Neural cell (in vitro differentiated cells): Measurements from ENCODE around the gene PAFAH2. TPM values are rescaled to one million over a fixed set of nuclear protein-coding genes. Genes with fewer than 3 reads are reported as not detected.
A peak's percentile ranks its signal among the peaks of the same experiment; 100 is the strongest.

ENCODE experiments used
- H2AFZ ChIP-seq: fragments of 200-600, 300-800 bp; sonication (generic), shearing (Covaris generic); 2 replicates; pipeline ENCODE4 v1.6.0; 2014; ENCODE audit warnings: low read depth, mild to moderate bottlenecking, antibody characterized with exemption, low read length, moderate library complexity
- H3F3A ChIP-seq: fragments of 200-600 bp; shearing (Covaris generic); 2 replicates; pipeline ENCODE4 v1.6.1; 2016; ENCODE audit warnings: mild to moderate bottlenecking, moderate library complexity, mixed read lengths, antibody characterized with exemption, low read length; ENCODE audit not compliant: insufficient read depth, poor library complexity, severe bottlenecking
- H3K27ac ChIP-seq: fragments of 200-600, 300-800 bp; sonication (generic), shearing (Covaris generic); 2 replicates; pipeline ENCODE4 v1.5.1; 2014; ENCODE audit warnings: mild to moderate bottlenecking, low read length, moderate library complexity
- H3K27me3 ChIP-seq: fragments of 300-800, 200-600 bp; sonication (generic), shearing (Covaris generic); 2 replicates; pipeline ENCODE4 v1.6.0; 2014; ENCODE audit warnings: mild to moderate bottlenecking, low read depth, low read length, moderate library complexity; ENCODE audit not compliant: insufficient read depth
- H3K36me3 ChIP-seq: fragments of 300-800, 200-600 bp; sonication (generic), shearing (Covaris generic); 2 replicates; pipeline ENCODE4 v1.5.1; 2014; ENCODE audit warnings: mild to moderate bottlenecking, antibody characterized with exemption, low read length, moderate library complexity; ENCODE audit not compliant: insufficient read depth
- H3K4me2 ChIP-seq: fragments of 300-800, 200-600 bp; sonication (generic), shearing (Covaris generic); 2 replicates; pipeline ENCODE4 v1.6.0; 2014; ENCODE audit warnings: mild to moderate bottlenecking, low read length
- H3K4me3 ChIP-seq: fragments of 300-800, 200-600 bp; sonication (generic), shearing (Covaris generic); 2 replicates; pipeline ENCODE4 v1.5.1; 2014; ENCODE audit warnings: mild to moderate bottlenecking, low read length, moderate library complexity
- H3K79me2 ChIP-seq: fragments of 200-600 bp; shearing (Covaris generic); replicated peaks from 2 replicates; pipeline ENCODE4 v1.6.0; 2014; ENCODE audit warnings: mild to moderate bottlenecking, low read length, moderate library complexity; ENCODE audit not compliant: insufficient read depth
- H3K9ac ChIP-seq: fragments of 300-800, 200-600 bp; sonication (generic), shearing (Covaris generic); 2 replicates; pipeline ENCODE4 v1.6.1; 2016; ENCODE audit warnings: mild to moderate bottlenecking, low read length, mixed read lengths
- H3K9me2 ChIP-seq: fragments of 200-600 bp; shearing (Covaris generic); 2 replicates; pipeline ENCODE4 v1.6.1; 2016; ENCODE audit warnings: mild to moderate bottlenecking, low read length, mixed read lengths; ENCODE audit not compliant: insufficient read depth
- H3K9me3 ChIP-seq: fragments of 200-600, 300-800 bp; sonication (generic), shearing (Covaris generic); 2 replicates; pipeline ENCODE4 v1.6.1; 2016; ENCODE audit warnings: mild to moderate bottlenecking, mixed run types, low read length, moderate library complexity, mixed read lengths
- H4K20me1 ChIP-seq: fragments of 200-600 bp; shearing (Covaris generic); 2 replicates; pipeline ENCODE4 v1.6.1; 2016; ENCODE audit warnings: mild to moderate bottlenecking, mixed run types; ENCODE audit not compliant: insufficient read depth
- EP300 ChIP-seq: fragments of 450-650 bp; conservative IDR thresholded peaks from 2 replicates; pipeline ENCODE4 v1.6.1; 2014; ENCODE audit warnings: antibody characterized with exemption, mild to moderate bottlenecking, moderate library complexity; ENCODE audit not compliant: poor library complexity, severe bottlenecking
- EZH2 ChIP-seq: fragments of 200-600, 300-800 bp; shearing (Covaris generic), sonication (generic); IDR thresholded peaks from 2 replicates; pipeline ENCODE4 v1.6.1; 2014; ENCODE audit warnings: antibody characterized with exemption, low read length, borderline replicate concordance, mild to moderate bottlenecking; ENCODE audit not compliant: insufficient read depth, poor library complexity, severe bottlenecking
- MXI1 ChIP-seq: fragments of 450-650 bp; conservative IDR thresholded peaks from 2 replicates; pipeline ENCODE4 v1.6.1; 2014; ENCODE audit warnings: antibody characterized with exemption, mild to moderate bottlenecking; ENCODE audit not compliant: poor library complexity, severe bottlenecking
- POLR2AphosphoS5 ChIP-seq: IDR thresholded peaks from 2 replicates; pipeline ENCODE4 v1.6.1; 2012
- RAD21 ChIP-seq: fragments of 450-650 bp; conservative IDR thresholded peaks from 2 replicates; pipeline ENCODE4 v1.6.1; 2014; ENCODE audit warnings: antibody characterized with exemption, mild to moderate bottlenecking, moderate library complexity
- SMC3 ChIP-seq: fragments of 450-650 bp; conservative IDR thresholded peaks from 2 replicates; pipeline ENCODE4 v1.6.1; 2014; ENCODE audit warnings: antibody characterized with exemption, mild to moderate bottlenecking, moderate library complexity; ENCODE audit not compliant: poor library complexity
- TAF1 ChIP-seq: IDR thresholded peaks from 2 replicates; pipeline ENCODE4 v1.6.1; 2012; ENCODE audit warnings: low read depth
- polyA plus RNA-seq: library from polyadenylated mRNA; depleted of rRNA; stranded (reverse); fragments of >200 nt; gene quantifications from 2 replicates; pipeline ENCODE4 v1.2.3, GENCODE V29; 2014
- TF ChIP-seq, protein P1 (sequence below): IDR thresholded peaks from 2 replicates; pipeline ENCODE4 v1.6.1; 2012; ENCODE audit warnings: borderline replicate concordance
- TF ChIP-seq, protein P2 (sequence below): fragments of 450-650 bp; IDR thresholded peaks from 2 replicates; pipeline ENCODE4 v1.5.1; 2014; ENCODE audit warnings: antibody characterized with exemption, mild to moderate bottlenecking, moderate library complexity; ENCODE audit not compliant: poor library complexity, severe bottlenecking

The PAFAH2 gene
- polyA plus RNA-seq, 1 donor from 2014 or later, result 7.9 TPM

DNA sequence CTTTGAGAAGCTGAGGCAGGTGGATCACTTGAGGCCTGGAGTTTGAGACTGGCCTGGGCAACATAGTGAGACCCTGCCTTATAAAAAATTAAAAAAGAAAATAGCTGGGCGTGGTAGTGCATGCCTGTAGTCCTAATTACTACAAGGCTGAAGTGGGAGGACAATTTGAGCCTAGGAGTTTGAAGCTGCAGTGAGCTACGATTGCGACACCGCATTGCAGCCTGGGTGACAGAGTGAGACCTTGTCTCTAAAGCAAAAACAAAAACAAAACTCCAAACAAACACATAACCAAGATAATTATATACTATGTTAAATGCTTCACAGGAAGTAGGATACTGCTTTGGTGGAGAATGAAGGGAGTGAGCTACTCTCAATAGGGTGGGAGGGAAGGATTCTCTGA, 5.4 kb upstream of the PAFAH2 start:
- Histone ChIP-seq H3F3A (no peaks in the 10 kb centered on the region), H3K36me3 (no peaks in the 10 kb centered on the region), H3K4me3 (no peak overlapping the region), H3K79me2 (no peaks in the 10 kb centered on the region), H4K20me1 (no peaks in the 10 kb centered on the region), H3K9me3 (no peaks in the 10 kb centered on the region), H3K27ac (no peak overlapping the region), H3K9me2 (no peaks in the 10 kb centered on the region), H2AFZ (no peak overlapping the region), H3K9ac (no peak overlapping the region), H3K4me2 (no peak overlapping the region), H3K27me3 (no peaks in the 10 kb centered on the region)
- TF ChIP-seq MXI1 (no peak), EP300 (no peak), EZH2 (no peak), TAF1 (no peak), RAD21 (no peak), POLR2AphosphoS5 (no peak), SMC3 (no peak)
- TF ChIP-seq, protein P1, sequence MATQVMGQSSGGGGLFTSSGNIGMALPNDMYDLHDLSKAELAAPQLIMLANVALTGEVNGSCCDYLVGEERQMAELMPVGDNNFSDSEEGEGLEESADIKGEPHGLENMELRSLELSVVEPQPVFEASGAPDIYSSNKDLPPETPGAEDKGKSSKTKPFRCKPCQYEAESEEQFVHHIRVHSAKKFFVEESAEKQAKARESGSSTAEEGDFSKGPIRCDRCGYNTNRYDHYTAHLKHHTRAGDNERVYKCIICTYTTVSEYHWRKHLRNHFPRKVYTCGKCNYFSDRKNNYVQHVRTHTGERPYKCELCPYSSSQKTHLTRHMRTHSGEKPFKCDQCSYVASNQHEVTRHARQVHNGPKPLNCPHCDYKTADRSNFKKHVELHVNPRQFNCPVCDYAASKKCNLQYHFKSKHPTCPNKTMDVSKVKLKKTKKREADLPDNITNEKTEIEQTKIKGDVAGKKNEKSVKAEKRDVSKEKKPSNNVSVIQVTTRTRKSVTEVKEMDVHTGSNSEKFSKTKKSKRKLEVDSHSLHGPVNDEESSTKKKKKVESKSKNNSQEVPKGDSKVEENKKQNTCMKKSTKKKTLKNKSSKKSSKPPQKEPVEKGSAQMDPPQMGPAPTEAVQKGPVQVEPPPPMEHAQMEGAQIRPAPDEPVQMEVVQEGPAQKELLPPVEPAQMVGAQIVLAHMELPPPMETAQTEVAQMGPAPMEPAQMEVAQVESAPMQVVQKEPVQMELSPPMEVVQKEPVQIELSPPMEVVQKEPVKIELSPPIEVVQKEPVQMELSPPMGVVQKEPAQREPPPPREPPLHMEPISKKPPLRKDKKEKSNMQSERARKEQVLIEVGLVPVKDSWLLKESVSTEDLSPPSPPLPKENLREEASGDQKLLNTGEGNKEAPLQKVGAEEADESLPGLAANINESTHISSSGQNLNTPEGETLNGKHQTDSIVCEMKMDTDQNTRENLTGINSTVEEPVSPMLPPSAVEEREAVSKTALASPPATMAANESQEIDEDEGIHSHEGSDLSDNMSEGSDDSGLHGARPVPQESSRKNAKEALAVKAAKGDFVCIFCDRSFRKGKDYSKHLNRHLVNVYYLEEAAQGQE, result no peak
- TF ChIP-seq, protein P2, sequence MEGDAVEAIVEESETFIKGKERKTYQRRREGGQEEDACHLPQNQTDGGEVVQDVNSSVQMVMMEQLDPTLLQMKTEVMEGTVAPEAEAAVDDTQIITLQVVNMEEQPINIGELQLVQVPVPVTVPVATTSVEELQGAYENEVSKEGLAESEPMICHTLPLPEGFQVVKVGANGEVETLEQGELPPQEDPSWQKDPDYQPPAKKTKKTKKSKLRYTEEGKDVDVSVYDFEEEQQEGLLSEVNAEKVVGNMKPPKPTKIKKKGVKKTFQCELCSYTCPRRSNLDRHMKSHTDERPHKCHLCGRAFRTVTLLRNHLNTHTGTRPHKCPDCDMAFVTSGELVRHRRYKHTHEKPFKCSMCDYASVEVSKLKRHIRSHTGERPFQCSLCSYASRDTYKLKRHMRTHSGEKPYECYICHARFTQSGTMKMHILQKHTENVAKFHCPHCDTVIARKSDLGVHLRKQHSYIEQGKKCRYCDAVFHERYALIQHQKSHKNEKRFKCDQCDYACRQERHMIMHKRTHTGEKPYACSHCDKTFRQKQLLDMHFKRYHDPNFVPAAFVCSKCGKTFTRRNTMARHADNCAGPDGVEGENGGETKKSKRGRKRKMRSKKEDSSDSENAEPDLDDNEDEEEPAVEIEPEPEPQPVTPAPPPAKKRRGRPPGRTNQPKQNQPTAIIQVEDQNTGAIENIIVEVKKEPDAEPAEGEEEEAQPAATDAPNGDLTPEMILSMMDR, result no peak

DNA sequence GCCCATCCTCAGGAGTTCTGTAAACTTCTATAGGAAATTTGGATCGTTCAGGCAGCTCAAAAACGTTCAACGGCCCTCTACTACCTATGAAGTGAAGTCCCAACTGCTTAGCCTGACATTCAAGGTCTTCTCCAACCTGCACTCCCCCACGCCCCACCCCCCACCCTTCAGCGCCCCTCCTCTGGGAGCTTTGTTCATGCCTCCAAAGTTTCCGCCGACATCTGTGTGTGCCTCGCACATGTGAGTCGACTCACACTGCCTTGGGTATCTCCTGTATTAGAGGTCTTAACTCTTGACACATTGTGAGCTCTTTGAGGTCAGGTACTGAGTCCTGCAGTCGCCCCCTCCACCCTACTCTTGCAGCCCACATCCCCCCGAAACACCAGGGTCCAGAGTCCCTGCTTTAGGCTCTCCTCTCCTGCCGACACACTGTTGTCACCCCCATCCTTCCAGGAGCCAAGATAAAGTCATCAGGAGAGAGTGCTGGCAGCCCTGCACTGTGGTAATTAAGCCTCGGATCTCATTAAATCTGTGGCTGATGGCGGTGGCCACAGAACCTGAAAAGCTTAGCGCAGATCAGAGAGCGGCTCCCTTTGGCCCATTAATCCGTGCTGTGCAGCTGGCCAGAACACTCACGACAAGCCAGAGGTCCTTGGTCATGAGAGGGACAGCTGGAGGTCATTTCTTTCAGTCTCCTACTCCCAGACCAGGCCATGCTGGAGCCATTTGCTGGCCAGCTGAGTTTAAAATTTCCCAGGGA, 1.4 kb upstream of the PAFAH2 start:
- Histone ChIP-seq H3K4me3 (no peak overlapping the region), H3K79me2 (peaks cover 5% of the 10 kb centered on the region), H3K36me3 (no peaks in the 10 kb centered on the region), H3K9me3 (no peaks in the 10 kb centered on the region), H3K9me2 (no peaks in the 10 kb centered on the region), H3F3A (no peaks in the 10 kb centered on the region), H4K20me1 (no peaks in the 10 kb centered on the region), H3K27ac (peak overlapping the region; percentile 89), H3K4me2 (no peak overlapping the region), H2AFZ (peak overlapping the region; percentile 97), H3K27me3 (no peaks in the 10 kb centered on the region), H3K9ac (no peak overlapping the region)
- TF ChIP-seq RAD21 (no peak), POLR2AphosphoS5 (no peak), SMC3 (no peak), EP300 (no peak), TAF1 (no peak), EZH2 (no peak), MXI1 (no peak)
- TF ChIP-seq, protein P1, result no peak
- TF ChIP-seq, protein P2, result no peak
